Measurements from ENCODE around the gene NHSL1.

Gene NHSL1, protein sequence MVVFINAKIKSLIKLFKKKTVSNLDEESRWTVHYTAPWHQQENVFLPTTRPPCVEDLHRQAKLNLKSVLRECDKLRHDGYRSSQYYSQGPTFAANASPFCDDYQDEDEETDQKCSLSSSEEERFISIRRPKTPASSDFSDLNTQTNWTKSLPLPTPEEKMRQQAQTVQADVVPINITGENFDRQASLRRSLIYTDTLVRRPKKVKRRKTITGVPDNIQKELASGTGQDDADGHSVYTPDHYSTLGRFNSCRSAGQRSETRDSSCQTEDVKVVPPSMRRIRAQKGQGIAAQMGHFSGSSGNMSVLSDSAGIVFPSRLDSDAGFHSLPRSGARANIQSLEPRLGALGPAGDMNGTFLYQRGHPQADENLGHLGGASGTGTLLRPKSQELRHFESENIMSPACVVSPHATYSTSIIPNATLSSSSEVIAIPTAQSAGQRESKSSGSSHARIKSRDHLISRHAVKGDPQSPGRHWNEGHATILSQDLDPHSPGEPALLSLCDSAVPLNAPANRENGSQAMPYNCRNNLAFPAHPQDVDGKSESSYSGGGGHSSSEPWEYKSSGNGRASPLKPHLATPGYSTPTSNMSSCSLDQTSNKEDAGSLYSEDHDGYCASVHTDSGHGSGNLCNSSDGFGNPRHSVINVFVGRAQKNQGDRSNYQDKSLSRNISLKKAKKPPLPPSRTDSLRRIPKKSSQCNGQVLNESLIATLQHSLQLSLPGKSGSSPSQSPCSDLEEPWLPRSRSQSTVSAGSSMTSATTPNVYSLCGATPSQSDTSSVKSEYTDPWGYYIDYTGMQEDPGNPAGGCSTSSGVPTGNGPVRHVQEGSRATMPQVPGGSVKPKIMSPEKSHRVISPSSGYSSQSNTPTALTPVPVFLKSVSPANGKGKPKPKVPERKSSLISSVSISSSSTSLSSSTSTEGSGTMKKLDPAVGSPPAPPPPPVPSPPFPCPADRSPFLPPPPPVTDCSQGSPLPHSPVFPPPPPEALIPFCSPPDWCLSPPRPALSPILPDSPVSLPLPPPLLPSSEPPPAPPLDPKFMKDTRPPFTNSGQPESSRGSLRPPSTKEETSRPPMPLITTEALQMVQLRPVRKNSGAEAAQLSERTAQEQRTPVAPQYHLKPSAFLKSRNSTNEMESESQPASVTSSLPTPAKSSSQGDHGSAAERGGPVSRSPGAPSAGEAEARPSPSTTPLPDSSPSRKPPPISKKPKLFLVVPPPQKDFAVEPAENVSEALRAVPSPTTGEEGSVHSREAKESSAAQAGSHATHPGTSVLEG (N-terminal part only)

DNA sequence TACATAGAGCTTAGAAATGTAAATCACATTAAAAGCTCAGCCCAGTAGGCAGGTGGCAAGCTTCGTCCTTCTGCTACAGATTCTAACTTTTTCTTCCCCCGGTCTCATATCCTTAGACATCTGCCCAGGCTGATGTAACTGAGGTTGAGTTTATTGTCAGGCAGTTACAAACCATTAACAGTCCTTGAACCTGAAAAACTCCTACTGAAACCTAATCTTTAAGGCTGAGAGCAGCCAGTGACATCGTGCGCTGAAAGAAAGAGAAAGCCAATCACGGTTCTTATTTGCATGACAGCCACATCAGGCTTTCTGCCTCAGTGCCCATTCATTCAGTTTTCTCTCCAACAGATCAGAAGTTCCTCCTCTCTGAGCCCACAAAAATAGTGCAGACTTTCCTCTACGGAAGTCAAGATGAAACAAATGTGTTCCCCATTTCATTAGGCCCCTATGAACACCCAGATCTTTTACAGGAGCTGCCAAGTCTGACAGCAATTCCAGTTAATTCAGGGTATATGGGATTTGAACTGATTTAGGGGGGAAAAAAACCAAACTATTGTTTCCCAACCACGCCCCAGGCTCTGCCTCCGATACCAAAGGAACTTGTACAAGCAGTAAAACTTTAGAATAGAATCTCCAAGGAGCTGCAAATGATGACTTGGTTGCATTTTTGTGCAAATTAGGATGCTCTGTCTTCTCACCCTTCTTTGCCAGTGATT lies at the start of gene NHSL1:
NHSL1 (minus strand) TSS at position 192 of the 716 bp plus-strand sequence. CDS start 204 bp downstream, outside the sequence.
- DNase-seq, result peak; percentile 11

DNA sequence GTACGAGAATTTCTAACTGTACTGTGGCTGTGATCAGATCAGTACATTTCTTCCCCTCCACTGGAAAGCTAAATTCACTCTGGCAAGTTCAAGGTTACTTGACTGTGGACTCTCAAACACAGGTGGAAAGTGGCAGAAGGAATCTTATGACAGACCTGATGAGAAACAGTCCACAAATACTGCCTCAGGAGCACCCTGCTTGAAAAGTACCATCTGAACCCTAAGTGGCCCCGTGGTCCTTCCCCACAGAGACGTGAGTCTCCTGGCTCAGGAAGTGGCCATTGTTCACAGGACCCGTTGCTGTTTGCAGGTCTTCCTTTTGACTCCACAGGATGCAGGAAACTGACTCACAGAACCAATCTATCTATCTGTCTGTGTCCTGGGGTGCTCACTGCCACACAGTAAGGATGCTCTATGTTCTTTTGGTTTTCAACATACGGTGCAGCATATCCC lies 47.5 kb upstream of the NHSL1 start:
- DNase-seq, result no peak

DNA sequence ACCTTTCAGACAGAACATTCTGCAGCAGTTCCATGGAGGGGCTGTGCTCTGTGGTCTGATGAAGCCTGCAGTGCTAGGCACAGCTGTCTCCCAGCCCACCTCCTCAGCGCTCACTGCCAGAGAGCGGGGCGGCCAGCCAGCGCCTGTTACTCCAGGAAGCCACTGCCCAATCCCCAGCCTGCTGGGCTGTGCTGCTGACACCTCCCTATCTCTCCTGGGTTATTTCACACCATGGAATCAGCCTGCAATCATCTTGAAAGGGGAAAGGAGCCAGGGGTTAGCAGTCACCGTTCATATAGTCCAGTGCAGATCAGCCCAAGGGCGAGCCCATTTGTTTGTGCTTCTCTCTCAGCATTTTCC lies 46.3 kb upstream of the NHSL1 start:
- no peak for DNase-seq

DNA sequence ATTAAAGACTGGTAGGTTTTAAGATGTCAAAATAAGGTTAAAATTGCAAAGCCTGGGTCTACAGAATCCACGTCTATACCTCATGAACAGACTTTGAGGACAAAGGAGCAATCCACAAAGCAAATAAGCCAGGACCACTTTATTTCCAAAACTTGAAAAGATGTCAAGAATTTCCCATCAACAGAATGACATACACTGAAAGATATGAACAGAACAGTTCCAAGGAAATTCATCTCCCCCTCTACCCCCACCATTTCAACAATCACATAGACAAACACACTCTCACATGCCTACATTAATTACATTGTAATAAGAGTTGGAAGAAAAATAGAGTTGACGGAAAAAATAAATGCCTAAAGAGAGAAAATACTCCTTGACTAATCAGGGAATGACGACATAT lies 45.2 kb upstream of the NHSL1 start:
- DNase-seq, result no peak

DNA sequence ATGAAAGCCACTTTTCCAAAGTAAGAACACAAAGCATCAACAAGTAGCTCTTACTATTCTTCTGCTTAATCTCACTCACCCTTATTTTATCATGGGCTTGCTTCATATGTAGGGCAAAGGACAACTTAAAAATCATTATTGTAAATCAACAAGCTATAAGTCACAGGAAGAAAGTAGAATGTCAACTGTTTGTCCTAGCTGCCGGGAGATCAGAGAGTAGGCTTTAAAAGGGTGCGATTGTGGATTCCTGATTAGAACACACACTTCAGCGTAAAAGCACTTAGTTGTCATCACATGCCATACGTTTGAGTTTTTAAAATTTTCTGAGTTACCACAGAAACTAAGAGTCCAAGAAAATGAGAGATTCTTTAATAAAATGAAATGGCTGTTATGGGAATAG lies 44.4 kb upstream of the NHSL1 start:
- DNase-seq, result no peak

DNA sequence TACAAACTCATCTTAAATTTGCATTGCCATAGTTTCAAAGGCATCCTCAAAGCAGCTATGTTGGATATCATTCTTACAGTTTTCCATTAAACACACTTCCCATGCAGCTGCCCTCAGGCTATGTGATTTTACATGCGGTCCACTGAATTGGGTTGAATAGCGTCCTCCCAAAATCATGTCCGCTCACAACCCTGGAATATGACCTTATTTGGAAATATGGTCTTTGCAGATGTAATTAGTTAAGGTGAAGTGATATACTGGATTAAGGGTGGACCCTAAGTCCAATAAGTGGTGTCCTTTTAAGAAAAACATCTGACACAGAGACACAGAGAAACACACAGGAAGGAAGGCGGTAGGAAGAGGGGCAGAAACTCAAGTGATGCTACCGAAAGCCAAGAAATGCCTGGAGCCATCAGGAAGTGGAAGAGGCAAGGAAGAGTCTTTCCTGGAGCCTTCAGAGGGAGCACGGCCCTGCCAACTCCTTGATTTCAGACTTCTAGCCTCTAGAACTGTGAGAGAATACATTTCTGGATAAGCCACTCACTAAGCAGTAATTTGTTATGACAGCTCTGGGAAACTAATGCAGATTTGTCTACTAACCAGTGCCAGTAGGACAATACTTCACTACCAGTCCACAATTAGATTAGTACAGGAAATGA lies 42.7 kb upstream of the NHSL1 start:
- no peak for DNase-seq

DNA sequence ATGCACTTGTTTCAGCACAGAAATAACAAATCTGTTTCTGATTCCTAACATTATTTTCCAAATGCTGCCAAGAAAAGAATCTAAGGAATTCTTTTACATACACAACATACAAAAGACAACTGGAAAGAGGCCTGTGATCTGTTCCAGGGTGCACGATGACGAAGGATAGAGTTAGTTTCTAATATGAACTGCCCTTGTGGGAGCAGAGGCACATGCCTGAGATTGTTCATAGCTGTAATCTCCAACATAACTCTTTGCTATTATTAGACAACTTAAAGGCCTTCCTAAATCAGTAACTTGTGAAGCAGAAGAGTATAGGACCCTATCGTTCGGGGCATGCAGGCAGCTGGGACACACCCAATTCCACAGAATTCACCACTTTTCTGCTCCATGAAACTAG lies 41.2 kb upstream of the NHSL1 start:
- DNase-seq, result no peak

DNA sequence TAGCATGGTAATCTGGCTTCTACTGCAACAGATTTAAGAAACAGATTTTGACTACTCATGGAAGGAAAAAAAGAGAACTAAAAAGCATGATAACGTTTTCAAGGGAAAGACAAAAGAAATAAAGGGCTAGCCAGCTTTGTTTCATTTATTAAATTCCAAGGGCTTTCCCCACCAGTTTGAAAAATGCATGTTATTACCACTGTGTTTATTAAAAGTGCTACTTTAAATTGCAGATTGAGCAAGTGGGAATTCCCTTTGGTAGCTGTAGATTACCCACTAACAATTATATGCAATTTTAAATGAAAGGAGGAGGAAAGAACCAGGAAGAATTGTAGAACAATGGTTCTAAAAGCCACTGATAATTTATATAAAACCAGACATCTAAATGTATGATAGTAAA lies 40.6 kb upstream of the NHSL1 start:
- DNase-seq, result no peak

DNA sequence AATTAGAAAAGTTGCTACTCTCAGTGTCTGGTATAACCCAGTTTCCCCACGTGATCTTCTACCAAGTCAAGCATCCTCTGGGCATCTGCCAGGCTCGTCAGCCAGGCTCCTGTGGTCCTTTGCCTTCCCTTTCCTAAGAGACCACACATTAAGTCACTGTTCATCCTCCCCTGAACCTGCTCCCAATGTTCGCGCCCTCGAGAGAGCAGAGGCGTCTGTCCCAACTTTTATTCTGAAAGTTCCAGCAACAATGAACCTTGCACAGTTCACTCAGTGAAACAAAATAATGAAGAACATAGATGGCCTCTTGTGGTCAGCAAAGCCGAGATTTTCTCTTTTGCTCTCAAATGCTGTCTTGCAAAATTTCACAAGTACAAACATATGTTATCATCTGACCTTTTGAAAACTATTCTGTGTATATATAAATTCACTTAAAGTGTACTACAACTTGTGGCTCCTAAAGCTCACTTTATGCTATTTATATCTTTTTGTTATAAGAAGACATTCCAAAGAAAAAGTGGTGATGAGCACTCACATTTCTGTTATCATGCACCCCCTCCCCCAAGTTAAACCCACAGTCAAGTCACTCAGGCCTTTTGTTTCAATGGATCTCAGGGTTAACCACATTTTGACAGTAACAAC lies 39.2 kb upstream of the NHSL1 start:
- DNase-seq, result no peak

DNA sequence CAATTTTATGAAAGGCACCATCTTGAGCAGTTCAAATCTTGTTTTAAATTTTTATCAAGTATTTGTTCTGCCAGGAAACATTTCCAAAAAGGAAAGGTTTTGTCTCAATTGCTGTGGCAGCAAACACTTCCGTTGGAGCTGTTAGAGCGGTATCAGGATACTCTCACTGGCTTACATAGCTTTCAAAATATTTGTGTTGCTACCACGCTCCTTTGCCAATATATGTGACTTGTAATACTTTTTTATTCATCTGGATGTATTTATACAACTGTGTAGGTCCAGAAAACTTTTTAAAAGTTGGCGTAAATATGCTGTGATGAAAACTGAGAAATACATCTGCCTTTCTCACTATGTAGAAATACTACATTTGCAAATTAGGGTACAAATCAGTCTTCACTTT lies 37.8 kb upstream of the NHSL1 start:
- no peak for DNase-seq

DNA sequence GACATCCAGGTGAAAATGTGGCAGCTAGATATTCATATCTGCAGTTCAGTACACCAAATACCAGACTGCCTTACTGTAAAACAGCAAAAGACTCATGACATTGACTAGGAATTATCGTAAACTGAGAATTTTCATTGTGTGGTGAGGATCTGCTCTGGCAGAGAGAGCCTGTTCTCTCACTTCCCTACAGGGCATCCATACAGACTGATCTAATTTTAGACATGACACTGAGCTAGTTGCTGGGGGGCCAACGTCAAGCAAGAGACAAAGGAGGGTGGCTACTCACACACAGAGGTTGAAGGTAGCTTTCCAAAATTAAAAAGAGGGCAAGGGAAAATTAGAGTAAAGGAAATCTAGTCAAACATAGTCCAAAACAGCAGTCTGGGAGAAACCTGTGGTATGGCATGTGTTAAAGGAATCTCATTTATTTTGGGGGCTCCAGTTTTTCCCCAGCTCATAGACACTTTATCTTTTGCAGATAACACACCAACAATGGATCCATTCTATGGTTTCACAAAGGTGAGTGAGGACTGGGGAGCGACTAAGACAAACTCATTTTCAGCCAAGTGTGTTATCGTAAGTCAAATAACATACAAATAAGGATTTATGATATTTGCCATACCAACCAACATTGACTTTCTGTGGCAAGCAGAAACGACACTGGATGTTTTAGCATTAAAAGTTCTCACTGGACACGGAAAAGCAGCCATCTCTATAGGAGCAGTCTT lies 36.6 kb upstream of the NHSL1 start:
- no peak for DNase-seq

DNA sequence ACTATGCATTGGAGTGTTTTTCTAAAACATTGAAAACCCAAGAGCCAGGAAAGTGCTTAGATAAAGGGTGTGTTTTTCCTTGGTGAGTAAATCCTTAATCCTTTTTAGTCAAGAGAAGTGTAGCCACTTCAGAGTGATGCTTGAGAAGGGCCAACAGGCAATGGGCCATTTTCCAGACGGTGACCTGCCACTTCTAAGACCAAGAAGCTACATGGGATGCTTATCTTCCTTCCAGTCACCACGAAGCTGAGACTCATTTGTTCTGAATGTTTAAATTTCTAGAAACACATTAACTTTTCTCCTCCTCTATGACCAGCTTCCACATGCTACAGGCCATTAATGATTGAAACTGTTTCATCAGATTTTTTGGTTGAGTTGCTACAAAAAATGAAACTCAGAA lies 34.4 kb upstream of the NHSL1 start:
- no peak for DNase-seq

DNA sequence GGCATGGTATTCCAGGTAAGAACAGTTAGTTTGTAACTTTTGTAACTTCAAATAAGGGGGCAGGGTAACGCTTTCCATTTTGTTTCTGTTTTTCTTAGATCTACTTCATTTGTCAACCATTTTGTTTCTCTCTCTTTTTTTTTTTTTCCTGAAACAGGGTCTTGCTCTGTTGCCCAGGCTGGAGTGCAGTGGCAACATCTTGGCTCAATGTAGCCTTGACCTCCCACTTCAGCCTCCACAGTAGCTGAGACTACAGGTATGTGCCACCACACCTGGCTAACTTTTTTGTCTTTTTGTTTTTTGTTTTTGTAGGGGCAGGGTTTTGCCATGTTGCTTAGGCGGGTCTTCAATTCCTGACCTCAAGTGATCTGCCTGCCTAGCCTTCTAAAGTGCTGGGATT lies 32.1 kb upstream of the NHSL1 start:
- no peak for DNase-seq

DNA sequence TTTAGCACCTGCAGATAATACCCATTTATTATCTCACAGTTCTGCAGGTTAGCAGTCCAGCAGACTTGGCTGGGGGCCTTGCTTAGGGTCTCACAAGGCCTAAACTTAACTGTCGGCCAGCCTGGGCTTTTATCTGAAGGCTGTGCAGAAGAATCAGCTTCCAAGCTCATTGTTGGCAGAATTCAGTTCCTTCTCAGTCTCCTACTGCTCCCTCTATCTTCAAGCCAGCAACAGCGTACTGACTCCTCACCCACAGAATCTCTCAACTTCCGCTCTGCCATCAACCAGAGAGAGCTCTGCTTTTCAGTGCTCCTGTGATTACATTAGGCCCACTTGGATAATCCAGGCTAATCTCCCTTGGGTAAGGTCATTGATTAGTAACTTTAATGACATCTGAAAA lies 30.2 kb upstream of the NHSL1 start:
- no peak for DNase-seq

DNA sequence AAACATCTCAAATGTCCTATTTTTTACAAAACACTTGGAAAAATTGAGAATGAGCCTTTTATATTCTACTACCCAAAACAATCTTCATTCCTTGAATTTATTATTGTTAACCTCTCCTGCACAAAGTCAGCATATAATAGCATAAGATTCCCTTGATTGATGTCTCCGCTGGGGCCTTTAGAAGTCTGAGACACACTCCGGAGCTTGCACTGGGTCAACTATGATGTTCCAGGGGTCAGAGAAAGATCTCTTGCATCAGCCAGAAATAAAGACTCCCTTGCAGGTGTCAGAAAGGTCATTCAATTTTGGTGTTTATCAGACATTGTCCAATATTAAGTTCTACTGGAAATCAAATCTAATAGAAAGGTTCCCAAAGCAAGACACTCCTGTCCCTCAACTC lies 29.7 kb upstream of the NHSL1 start:
- no peak for DNase-seq

DNA sequence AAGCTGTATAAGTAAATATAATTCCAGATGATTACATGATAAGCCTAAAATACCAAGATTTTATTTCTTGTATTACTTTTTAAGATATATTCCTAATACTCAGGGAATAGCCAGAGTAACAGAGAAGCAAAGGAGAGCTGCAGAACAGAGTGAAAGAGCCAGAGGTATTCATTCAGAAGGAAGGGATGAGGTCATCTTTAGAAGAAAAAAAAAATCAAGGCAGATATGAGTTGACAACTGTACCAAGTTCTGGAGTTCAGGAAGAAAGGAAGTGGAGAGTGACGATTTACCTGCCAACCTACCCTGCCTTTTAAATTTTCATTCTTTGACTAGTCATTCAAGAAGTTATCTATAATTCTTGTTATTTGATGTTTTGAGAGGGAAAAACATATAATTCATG lies 28.8 kb upstream of the NHSL1 start:
- no peak for DNase-seq

DNA sequence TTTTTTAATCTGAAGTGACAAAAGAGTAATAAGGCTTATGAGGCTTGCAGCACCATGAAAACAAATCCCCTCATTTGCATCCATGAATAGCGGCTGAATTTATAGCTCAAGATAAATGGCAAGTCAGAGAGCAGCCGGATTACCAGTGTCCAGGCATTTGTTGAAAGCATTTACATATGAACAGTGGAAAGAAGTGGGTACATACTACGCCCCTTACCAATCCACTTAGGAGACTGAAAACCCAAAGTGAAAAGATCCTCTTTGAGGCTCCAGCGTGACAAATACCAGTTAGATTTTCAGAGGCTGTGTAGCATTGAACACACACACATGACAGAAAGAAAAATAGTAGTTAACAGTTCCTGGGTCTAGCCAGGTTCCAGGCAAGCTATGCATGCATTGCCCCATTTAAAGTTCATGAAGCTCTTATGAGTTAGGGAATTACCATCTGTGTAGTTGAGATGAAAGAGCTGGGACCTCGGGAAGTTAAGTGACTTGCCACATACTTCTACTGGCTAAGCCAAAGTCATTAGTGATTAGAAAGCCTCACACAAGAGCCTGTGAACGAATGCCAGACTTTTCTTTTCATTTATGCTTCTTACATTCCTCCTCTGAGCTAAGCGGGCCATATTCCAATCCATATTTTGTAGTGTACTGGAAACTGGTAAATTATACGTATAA lies 28.3 kb upstream of the NHSL1 start:
- DNase-seq, result no peak

DNA sequence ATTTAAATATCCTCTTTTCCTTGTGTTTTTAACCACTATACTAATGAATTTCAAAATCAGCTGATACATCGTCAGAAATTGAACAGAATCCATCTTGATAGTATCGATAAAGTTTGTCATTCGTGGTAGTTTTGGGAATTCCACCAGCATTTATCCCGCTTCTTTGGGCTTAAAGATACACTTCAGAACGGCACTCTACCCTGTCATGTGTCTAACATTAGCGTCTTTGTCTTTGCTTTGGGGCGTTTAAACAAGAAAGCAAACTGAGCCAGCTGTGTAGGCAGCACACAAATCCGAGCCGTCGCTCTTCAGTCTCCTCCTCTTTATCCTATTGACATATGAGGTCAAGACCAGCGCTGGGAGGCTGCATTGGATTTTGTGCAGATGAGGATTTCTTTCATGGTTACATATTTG lies 27.5 kb upstream of the NHSL1 start:
- DNase-seq, result no peak

DNA sequence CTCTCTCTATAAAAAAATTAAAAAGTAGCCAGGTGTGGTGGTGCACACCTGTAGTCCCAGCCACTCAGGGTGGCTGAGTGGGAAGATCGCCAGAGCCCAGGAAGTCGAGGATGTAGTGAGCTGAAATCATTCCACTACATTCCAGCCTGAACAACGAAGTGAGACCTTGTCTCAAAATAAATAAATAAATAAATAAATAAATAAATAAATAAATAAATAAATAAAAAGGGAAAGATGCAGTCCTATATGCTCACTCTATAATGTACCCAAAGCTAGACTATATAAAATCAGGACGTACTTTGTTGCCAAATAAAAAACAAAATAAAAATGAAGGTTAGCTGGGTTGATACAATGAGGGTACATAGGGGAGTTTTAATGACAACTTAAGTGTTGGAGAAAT lies 26.1 kb upstream of the NHSL1 start:
- DNase-seq, result no peak

DNA sequence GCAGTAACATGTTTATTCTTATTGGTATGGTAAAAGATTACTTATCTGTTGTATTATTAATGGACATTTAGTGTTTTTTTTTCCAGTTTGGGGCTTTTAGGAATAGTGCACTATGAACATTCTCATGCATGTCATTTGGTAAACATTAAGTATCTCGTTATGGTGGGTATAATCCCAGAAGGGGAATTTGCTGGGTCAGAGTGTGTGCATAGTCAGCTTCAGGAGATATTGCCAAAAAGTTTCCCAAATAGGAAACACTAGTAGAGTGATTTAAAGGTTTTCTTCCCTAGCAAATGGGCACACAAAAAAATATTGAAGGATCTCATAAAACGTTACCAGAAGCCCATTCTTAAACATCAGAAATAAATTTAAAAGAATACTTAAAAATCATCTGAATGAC lies 25.2 kb upstream of the NHSL1 start:
- no peak for DNase-seq

Data from NCI-H1436 (cell line).